Measurements from ENCODE around the gene EEF1B2. TPM values are rescaled to one million over a fixed set of nuclear protein-coding genes. Genes with fewer than 3 reads are reported as not detected.
"Not testable (repeated sequence)": the region's sequence is repeated elsewhere in the genome, so short reads cannot be mapped to it uniquely, and the experiment has no call there.

Gene EEF1B2
- total RNA-seq, result 698 and 711 TPM in 2 replicates

DNA sequence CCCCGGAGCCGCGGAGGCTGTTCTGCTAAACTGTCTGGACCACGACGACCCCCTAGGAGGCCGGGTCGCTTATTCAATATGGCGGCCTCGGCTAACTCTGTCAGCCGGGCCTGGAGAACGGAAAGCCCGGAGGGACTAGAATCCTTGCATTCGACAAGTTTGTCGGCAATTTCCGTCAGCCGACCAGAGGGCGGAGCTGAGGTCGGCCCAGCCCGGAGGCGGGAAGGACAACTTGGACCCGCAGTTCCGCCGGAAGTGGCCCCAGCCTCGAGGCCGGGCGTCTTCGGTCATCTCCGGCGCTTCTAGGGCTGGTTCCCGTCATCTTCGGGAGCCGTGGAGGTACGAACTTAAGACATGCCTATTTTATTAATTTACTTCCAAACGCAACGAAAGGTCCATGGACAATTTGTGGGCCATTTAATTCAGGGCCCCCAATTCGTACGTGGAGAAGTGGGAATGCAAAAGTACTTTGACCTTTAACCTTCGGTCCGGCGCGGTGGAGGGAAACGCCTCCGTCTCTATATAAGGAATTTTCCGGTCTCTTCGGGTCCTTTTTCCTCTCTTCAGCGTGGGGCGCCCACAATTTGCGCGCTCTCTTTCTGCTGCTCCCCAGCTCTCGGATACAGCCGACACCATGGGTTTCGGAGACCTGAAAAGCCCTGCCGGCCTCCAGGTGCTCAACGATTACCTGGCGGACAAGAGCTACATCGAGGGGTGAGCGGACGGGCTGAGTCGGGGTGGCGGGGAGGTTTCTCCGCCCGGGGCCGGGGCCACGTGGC, at the start of gene EEF1B2, which contains the start of gene NDUFS1:
Gene EEF1B2, plus strand, starts transcription at position 550 of the 779 bp plus-strand sequence. Its CDS starts 85 bp downstream, at position 635.
Gene NDUFS1, minus strand, starts transcription at position 99 of the 779 bp plus-strand sequence. CDS start 5,766 bp downstream, outside the sequence.
- peak; percentile 97 for DNase-seq (ENCODE audit: low spot score)
- Mint-ChIP-seq H3K9me3 (no peaks in the 10 kb centered on the region), H3K27ac (peak within 1 kb of the TSS; percentile 99), H3K4me3 (peak within 1 kb of the TSS; percentile 99), H3K4me1 (ENCODE audit: low read depth) (peaks cover 52% of the 10 kb centered on the region), H3K27me3 (ENCODE audit: insufficient read depth) (no peaks in the 10 kb centered on the region), H3K36me3 (ENCODE audit: low read depth) (peaks cover 49% of the 10 kb centered on the region)
- intact Hi-C loops (cut with micrococcal nuclease), result loop anchor here (1.0 to 5.0 kb wide), 9 partner anchors 73 to 1553 kb away; partner anchors contain the start of genes ADAM23, CCNYL1, CREB1 and FASTKD2

DNA sequence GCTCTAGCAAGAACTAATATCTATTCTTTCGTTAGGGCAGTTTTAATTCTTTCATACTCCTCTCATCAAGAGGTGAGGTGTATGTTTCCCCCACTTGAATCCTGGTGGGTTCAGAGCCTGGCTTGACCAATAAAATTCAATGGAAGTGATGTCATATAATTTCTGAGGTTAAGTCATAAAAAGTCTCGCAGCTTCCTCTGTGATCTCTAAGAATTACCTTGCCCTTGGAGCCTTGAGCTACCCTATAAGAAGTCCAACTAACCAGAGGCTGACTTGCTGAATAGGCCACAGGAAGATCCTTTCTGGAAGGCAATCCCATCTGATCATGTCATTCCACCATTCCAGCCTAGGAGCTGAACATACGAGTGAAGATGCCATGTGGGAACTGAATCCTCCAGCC, 47.6 kb upstream of the EEF1B2 start:
- Mint-ChIP-seq H3K27ac (no peak overlapping the region), H3K4me1 (ENCODE audit: low read depth) (no peaks in the 10 kb centered on the region), H3K36me3 (ENCODE audit: low read depth) (peaks cover 16% of the 10 kb centered on the region), H3K27me3 (ENCODE audit: insufficient read depth) (no peaks in the 10 kb centered on the region), H3K9me3 (no peaks in the 10 kb centered on the region), H3K4me3 (no peak overlapping the region)
- intact Hi-C loops (cut with micrococcal nuclease), result no loop called here
- no peak for DNase-seq (ENCODE audit: low spot score)

DNA sequence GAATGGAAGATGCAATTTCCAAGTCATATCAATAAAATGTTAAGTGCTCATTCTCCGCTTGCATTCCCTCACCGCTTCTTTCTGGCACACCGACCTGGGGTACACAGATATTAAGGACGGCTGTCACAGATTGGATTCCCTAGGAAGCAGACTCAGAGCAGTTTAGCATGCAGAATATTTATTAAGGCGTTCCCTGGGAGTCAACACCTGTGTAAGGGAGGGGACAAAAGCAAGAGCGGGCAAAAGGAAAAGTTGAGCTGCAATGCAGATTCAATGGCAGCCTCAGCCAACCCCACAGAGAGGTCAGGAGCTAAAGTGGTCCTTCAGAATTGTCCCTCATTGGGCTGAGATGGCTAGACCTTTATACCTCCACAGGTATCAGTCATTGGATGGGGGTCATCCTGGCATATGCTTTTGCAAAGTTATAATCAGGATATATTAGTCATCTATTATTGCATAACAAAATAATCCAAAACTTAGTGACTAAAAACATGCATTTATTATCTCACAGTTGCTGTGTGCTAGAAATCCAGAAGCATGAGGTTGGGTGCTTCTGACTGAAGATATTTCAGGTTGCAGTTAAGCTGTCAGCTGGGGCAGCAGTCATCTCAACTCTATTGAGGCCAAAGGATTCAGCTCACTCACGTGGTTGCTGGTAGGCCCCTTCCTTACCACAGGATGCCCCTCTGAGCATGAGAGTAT, 46.7 kb upstream of the EEF1B2 start:
- no peak overlapping the region for H3K27ac Mint-ChIP-seq
- intact Hi-C loops (cut with micrococcal nuclease), result no loop called here
- H3K36me3 Mint-ChIP-seq (ENCODE audit: low read depth), result peaks cover 16% of the 10 kb centered on the region
- no peak for DNase-seq (ENCODE audit: low spot score)
- no peaks in the 10 kb centered on the region for H3K9me3 Mint-ChIP-seq
- H3K4me3 Mint-ChIP-seq, result no peak overlapping the region
- no peaks in the 10 kb centered on the region for H3K27me3 Mint-ChIP-seq (ENCODE audit: insufficient read depth)
- no peaks in the 10 kb centered on the region for H3K4me1 Mint-ChIP-seq (ENCODE audit: low read depth)

DNA sequence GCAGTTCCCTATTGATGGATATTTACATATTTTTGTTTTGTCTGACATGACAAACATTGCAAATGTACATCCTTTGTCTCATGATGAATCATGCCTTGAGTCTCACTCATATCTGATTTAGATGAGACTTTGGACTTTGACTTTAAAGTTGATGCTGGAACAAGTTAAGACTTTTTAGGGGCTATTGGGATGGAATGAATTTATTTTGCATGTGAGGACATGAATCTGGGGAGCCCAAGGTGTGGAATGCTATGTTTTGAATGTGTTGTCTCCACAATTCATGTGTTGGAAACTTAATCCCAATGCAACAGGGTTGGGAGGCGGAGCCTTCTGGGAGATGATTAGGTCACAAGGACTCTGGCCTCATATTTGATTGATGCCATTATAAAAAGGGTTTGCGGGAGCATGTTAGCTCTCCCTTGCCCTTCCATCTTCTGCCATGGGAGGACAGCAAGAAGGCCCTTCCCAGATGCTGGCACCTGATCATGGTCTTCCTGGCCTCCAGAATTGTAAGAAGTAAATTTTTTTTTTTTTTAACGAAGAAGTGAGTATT, 44.6 kb upstream of the EEF1B2 start:
- no peak for DNase-seq (ENCODE audit: low spot score)
- H3K27ac Mint-ChIP-seq, result no peak overlapping the region
- peaks cover 21% of the 10 kb centered on the region for H3K36me3 Mint-ChIP-seq (ENCODE audit: low read depth)
- H3K27me3 Mint-ChIP-seq (ENCODE audit: insufficient read depth), result no peaks in the 10 kb centered on the region
- intact Hi-C loops (cut with micrococcal nuclease), result no loop called here
- H3K4me3 Mint-ChIP-seq, result no peak overlapping the region
- no peaks in the 10 kb centered on the region for H3K9me3 Mint-ChIP-seq
- H3K4me1 Mint-ChIP-seq (ENCODE audit: low read depth), result no peaks in the 10 kb centered on the region

DNA sequence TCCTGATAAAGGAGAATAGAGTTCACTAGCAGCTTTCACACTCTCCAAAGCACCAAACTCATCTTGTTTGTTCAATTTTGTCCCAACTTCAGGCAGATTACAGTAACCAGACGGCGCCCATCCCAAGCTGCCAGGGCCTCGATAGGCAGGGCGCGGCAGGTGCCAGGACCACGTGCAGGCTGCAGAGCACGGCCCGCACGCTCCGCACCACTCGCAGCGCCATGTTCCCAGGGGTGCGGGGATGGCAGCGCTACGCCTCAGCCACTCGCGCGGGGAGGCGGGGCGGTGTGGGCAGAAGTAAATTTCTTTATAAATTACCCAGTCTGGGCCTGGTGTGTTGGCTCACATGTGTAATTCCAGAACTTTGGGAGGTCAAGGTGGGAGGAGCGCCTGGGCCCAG, 43.4 kb upstream of the EEF1B2 start:
- Mint-ChIP-seq H3K27me3 (ENCODE audit: insufficient read depth) (no peaks in the 10 kb centered on the region), H3K4me3 (no peak overlapping the region), H3K4me1 (ENCODE audit: low read depth) (no peaks in the 10 kb centered on the region), H3K27ac (no peak overlapping the region), H3K9me3 (peaks cover 4% of the 10 kb centered on the region), H3K36me3 (ENCODE audit: low read depth) (peaks cover 30% of the 10 kb centered on the region)
- intact Hi-C loops (cut with micrococcal nuclease), result no loop called here
- DNase-seq (ENCODE audit: low spot score), result no peak

DNA sequence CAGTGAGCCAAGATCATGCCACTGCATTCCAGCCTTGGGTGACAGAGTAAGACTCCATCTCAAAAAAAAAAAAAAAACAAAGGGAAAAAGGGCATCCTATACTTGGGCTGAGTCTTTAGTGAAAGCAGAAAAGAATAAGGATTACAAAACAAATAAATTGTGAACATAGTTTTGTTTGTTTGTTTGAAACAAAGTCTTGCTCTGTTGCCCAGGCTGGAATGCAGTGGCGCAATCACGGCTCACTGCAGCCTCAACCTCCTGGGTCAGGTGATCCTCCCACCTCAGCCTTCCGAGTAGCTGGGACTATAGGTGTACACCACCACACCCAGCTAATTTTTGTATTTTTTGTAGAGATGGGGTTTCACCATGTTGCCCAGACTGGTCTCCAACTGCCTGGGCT, 37.1 kb upstream of the EEF1B2 start:
- H3K27me3 Mint-ChIP-seq (ENCODE audit: insufficient read depth); H3K27ac Mint-ChIP-seq; H3K4me3 Mint-ChIP-seq; H3K4me1 Mint-ChIP-seq (ENCODE audit: low read depth); H3K9me3 Mint-ChIP-seq; DNase-seq (ENCODE audit: low spot score): not testable (repeated sequence)
- intact Hi-C loops (cut with micrococcal nuclease), result loop anchor here (5.0 kb wide), 1 partner anchor 35 kb away; the partner anchor contains the start of gene INO80D
- H3K36me3 Mint-ChIP-seq (ENCODE audit: low read depth), result peaks cover 29% of the 10 kb centered on the region

DNA sequence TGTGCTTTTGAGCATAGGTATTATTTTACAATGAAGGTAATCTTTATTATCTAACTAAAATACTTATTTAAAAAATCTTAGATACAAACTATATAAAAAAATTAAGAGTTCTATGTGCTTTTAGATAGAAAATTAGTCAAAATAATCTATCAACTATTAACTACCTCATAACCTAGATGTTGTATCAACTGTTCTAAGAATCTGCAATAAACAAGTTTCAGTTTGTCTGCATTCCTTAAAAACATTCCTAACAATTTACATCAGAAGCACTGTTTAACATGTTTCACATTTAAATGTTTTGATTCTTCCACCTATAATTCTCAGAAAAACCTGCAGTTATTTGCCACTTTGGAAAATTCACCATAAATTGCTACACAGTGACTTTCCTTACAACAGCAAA, 33.8 kb upstream of the EEF1B2 start:
- no peak for DNase-seq (ENCODE audit: low spot score)
- Mint-ChIP-seq H3K4me3 (no peak overlapping the region), H3K4me1 (ENCODE audit: low read depth) (no peaks in the 10 kb centered on the region), H3K36me3 (ENCODE audit: low read depth) (peaks cover 24% of the 10 kb centered on the region), H3K27me3 (ENCODE audit: insufficient read depth) (no peaks in the 10 kb centered on the region), H3K9me3 (peaks cover 4% of the 10 kb centered on the region), H3K27ac (no peak overlapping the region)
- intact Hi-C loops (cut with micrococcal nuclease), result no loop called here

DNA sequence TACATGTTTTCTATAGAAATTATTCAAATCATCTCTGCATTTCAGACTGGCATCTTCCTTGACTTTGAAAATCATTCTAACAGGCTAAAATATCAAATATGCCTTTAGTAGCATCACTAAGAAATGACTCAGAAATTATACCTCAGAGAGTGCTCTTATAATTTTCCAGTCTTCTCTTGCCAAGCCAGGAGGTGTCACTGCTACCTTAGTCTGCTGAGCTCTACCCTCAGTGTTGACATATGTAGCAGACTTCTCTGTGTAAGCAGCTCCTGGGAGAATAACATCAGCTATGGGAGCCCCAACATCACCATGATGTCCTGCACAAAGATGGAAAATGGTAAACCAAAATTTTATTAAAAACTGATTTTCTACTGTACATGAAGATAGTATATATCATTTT, 32.0 kb upstream of the EEF1B2 start:
- no peak for DNase-seq (ENCODE audit: low spot score)
- H3K27me3 Mint-ChIP-seq (ENCODE audit: insufficient read depth), result no peaks in the 10 kb centered on the region
- no peak overlapping the region for H3K4me3 Mint-ChIP-seq
- no peaks in the 10 kb centered on the region for H3K9me3 Mint-ChIP-seq
- no peaks in the 10 kb centered on the region for H3K4me1 Mint-ChIP-seq (ENCODE audit: low read depth)
- peaks cover 16% of the 10 kb centered on the region for H3K36me3 Mint-ChIP-seq (ENCODE audit: low read depth)
- no peak overlapping the region for H3K27ac Mint-ChIP-seq
- intact Hi-C loops (cut with micrococcal nuclease), result no loop called here

DNA sequence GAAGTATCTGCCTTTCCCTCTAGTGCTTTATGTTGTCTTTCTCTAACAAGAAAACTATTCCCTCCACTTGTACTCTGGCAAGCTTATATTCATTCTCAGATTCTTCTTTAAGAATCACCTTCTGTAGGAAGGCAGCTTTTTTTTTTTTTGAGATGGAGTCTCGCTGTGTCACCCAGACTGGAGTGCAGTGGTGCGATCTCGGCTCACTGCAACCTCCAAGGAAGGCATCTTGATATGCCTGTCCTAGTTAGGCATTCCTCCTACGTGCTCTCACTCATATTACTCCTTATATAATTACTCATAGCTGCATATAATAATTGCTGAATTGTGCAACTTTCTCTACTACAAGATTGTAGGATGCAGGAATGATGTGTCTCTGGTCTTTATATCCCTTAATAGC, 16.2 kb upstream of the EEF1B2 start:
- no peaks in the 10 kb centered on the region for H3K9me3 Mint-ChIP-seq
- H3K4me1 Mint-ChIP-seq (ENCODE audit: low read depth), result no peaks in the 10 kb centered on the region
- intact Hi-C loops (cut with micrococcal nuclease), result no loop called here
- no peak overlapping the region for H3K27ac Mint-ChIP-seq
- no peaks in the 10 kb centered on the region for H3K27me3 Mint-ChIP-seq (ENCODE audit: insufficient read depth)
- H3K4me3 Mint-ChIP-seq, result no peak overlapping the region
- DNase-seq (ENCODE audit: low spot score), result no peak
- H3K36me3 Mint-ChIP-seq (ENCODE audit: low read depth), result peaks cover 33% of the 10 kb centered on the region

DNA sequence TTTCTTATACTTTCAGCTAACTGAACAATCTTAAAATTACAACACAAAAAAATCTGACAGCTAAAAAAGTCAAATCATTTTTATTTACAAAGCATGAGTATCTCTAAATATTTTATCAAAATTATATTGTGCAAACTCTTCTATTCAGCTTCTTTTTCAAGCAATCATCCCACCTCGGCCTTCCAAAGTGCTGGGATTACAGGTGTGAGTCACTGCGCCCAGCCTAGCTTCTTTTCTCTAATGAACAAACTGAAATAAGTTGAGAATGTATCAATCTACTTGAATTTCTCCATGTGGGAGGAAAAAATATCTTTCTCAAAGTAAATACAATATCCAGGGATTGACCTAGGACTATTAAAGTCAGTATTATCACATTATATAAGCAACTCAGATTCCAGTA, 15.3 kb upstream of the EEF1B2 start:
- intact Hi-C loops (cut with micrococcal nuclease), result no loop called here
- H3K4me3 Mint-ChIP-seq, result no peak overlapping the region
- H3K9me3 Mint-ChIP-seq, result no peaks in the 10 kb centered on the region
- H3K36me3 Mint-ChIP-seq (ENCODE audit: low read depth), result peaks cover 37% of the 10 kb centered on the region
- no peaks in the 10 kb centered on the region for H3K4me1 Mint-ChIP-seq (ENCODE audit: low read depth)
- no peak for DNase-seq (ENCODE audit: low spot score)
- no peaks in the 10 kb centered on the region for H3K27me3 Mint-ChIP-seq (ENCODE audit: insufficient read depth)
- H3K27ac Mint-ChIP-seq, result no peak overlapping the region

DNA sequence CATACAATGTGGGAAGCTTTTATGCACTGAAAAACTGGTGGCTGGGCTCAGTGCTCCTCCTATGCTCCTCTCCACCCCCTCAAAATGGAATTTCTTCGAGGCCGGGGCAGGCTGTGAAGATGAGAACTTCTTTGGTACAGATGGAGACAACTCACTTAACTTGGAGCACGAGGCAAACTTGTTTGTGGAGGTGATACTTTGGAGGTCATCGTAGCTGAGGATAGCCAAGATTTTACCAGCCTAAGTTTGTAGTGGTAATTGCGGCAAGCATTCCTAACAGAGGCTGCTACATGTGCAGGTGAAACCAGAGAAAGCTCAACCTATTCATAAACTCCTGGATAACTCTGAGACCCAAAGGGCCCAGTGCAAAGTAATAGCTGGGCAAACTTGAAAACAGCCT, 14.0 kb upstream of the EEF1B2 start:
- no peak for DNase-seq (ENCODE audit: low spot score)
- no peaks in the 10 kb centered on the region for H3K9me3 Mint-ChIP-seq
- H3K27ac Mint-ChIP-seq, result no peak overlapping the region
- H3K27me3 Mint-ChIP-seq (ENCODE audit: insufficient read depth), result no peaks in the 10 kb centered on the region
- H3K36me3 Mint-ChIP-seq (ENCODE audit: low read depth), result peaks cover 44% of the 10 kb centered on the region
- intact Hi-C loops (cut with micrococcal nuclease), result no loop called here
- H3K4me3 Mint-ChIP-seq, result no peak overlapping the region
- H3K4me1 Mint-ChIP-seq (ENCODE audit: low read depth), result no peaks in the 10 kb centered on the region

DNA sequence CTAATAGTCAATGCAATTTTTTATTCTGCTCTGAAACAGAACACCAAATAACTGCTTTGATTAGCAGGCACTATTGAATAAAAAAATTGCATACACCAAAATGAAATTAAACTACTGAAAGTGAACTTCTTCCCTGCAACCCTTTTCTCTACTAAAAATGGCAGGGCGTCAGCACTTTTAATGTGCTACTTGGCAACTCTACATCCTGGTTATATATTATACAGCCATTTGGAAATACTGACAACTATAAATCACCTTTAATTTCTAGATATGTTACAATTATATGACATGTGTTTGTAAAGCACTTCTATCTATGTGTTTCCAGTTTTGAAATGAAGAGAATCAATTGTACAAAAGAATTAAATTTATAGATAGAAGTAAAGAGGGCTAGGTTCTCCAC, 10.4 kb upstream of the EEF1B2 start:
- Mint-ChIP-seq H3K36me3 (ENCODE audit: low read depth) (peaks cover 33% of the 10 kb centered on the region), H3K27ac (no peak overlapping the region), H3K9me3 (no peaks in the 10 kb centered on the region), H3K4me1 (ENCODE audit: low read depth) (peaks cover 13% of the 10 kb centered on the region), H3K4me3 (no peak overlapping the region), H3K27me3 (ENCODE audit: insufficient read depth) (no peaks in the 10 kb centered on the region)
- no peak for DNase-seq (ENCODE audit: low spot score)
- intact Hi-C loops (cut with micrococcal nuclease), result no loop called here

DNA sequence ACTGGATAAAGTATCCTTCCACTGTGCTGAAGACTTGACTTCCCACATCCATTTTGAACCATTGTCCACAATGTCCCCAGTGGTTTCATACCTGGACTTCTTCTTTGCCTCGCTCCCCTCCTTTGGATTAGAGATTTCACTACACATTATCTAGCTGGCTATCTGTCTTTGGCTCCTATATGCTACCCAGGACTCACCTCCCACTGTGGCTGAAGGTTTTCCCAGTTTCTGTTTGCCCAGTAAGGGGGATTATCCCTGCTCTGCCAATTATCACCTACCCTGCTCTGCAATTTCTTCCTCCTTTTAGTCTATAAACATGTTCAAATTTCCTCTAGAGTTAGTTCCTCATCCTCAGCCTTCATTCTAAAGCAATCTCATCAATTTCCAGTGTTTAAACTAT, 9.5 kb upstream of the EEF1B2 start:
- H3K9me3 Mint-ChIP-seq, result no peaks in the 10 kb centered on the region
- peaks cover 31% of the 10 kb centered on the region for H3K36me3 Mint-ChIP-seq (ENCODE audit: low read depth)
- peaks cover 13% of the 10 kb centered on the region for H3K4me1 Mint-ChIP-seq (ENCODE audit: low read depth)
- DNase-seq (ENCODE audit: low spot score), result no peak
- intact Hi-C loops (cut with micrococcal nuclease), result no loop called here
- no peak overlapping the region for H3K27ac Mint-ChIP-seq
- no peaks in the 10 kb centered on the region for H3K27me3 Mint-ChIP-seq (ENCODE audit: insufficient read depth)
- H3K4me3 Mint-ChIP-seq, result no peak overlapping the region

Measured in activated T-helper 1 cell treated with anti-CD3 and anti-CD28 coated beads, Interleukin-12 subunit alpha, Interleukin-12 subunit beta, Interleukin-2, Interleukin-4 antibody, amounts not matched to agents 30 ng/mL and 10 ng/mL and 1 ng/mL, durations not matched to agents 14 hours and 24 hours and 36 hours (primary cell).